Activated gamma-delta T cell treated with anti-CD3 and anti-CD28 coated beads, Interleukin-2, amount 50 U/mL, for 16 hours (primary cell): ENCODE data around the gene EPHA8.

Experiments
- DNase-seq: peaks from one replicate; pipeline ENCODE4 v3.0.0-alpha.2; 2020; ENCODE audit warnings: low read depth

Gene EPHA8

GRCh38 chr1:22646384-22646783 is 83.1 kb downstream of the EPHA8 start:
- no peak for DNase-seq

- DNase-seq: no peak
These were observed 86.9 kb downstream of the EPHA8 start for GRCh38 chr1:22650089-22650693.

DNA sequence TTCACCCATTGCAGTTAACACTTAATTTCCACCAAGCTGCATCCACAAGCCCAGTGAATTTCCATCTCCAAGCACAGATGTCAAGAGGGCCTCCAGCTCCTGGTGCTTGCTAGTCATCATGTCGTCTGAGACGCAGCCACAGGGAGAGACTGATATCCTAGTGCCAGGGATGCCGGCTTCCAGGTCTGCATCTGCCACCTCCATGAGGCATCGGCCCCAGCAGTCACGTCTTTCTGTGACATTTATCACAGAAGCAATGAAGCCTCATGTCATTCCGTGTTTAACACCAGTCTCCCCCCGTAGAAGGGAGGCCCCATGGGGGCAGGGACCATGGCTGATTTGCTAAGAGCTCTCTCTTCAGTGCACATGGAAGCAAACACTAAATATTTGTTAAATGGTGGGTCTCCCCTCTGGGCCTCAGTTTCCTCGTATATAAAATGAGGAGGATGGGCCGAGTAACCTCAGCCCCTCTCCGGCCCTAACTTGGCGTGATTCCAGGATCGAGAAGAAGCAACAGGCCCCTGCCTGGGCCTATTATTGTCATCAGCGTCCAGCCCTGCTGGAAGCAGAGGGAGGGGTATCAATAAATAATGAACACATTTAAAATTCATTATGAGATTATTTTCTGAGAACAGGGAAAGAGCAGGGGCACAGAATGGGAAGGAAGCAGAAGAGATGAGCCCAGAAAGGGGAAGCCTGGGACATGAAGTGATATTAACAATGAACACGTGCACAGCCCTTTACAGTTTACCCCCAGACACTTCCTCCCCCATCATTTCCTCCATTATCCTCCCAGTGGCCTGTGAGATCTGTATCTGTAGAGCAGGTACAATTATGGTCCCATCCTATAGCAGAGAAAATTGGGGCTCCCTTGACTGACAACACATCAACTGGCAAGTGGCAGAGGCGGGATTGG is 88.9 kb downstream of the EPHA8 start:
- DNase-seq: no peak

DNA sequence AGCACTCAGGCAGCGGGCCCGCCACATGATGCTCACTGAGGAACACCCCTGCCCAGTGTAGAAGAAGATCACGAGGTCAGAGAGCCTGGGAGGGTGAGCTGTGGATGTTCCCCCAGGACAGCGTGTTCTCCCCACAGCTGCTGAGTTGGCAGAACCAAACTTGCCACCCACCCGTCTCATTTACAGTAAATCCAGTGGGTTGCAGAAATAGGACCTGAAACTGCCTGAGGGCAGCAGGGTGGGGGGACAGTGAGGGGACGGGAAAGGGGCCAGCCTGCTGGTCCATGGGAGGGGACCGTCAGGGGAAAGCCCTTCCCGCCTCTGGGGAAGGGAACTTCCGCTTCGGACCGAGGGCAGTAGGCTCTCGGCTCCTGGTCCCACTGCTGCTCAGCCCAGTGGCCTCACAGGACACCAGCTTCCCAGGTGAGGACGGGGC is 89.6 kb downstream of the EPHA8 start, which contains the start of gene C1QB:
C1QB (plus strand) TSS at position 356 of the 436 bp plus-strand sequence. CDS start 6,227 bp downstream, outside the sequence.
- DNase-seq: no peak
